Cardiac fibroblast (primary cell): ENCODE data around the gene ZNRF1.

Source experiments
- DNase-seq, 2 donors: peaks; one replicate each; pipeline versions ENCODE4 v3.0.0 to v3.0.0-alpha.2; 2010; ENCODE audit warnings: low read depth in 2 of 2
- H3K4me3 ChIP-seq, 2 donors: replicated peaks in 1 of 2; 1 replicate in 1 of 2; 2 replicates in 1 of 2; pipeline ENCODE4 v1.5.1; 2011; ENCODE audit warnings: low read depth in 2 of 2, low read length in 2 of 2, mild to moderate bottlenecking in 2 of 2, moderate library complexity in 1 of 2
- TF ChIP-seq, protein P1 (sequence below): IDR thresholded peaks from one replicate; pipeline ENCODE4 v1.5.1; 2011; ENCODE audit warnings: low read depth, mild to moderate bottlenecking, low read length, inconsistent platforms

ZNRF1 gene

DNA sequence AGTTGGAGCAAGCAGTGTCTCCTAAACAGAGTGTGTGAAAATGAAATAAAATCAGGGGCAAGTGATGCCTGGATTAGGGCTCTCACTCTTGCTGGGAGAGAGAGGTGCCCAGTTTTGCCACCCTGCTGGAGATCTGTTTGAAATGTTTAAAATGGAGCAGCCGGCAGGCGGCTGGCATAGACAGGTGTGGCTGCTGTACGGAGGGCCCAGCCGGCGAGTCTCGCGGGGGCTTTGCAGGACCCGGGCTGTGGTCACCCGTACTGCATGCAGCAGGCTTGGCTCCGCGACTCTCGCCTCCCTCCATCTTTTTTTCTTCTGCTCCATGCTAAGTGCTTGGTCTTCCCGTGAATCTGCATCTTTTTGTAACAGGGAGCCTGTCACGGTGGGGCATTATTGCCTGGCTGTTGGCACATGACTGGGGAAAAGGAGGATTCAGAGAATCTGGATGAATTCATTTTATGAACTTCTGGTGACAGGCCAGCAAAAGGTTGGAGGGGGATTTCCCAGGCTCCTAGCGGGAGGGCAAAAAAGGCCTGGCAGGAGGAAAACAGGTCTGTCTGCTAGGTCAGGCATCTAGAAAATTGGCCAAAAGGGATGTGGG, 1.8 kb downstream of the ZNRF1 start:
- H3K4me3 ChIP-seq, result peak overlapping the region; percentile 71 to 73
- DNase-seq, result peak; percentile 22 to 46
- TF ChIP-seq, protein P1, sequence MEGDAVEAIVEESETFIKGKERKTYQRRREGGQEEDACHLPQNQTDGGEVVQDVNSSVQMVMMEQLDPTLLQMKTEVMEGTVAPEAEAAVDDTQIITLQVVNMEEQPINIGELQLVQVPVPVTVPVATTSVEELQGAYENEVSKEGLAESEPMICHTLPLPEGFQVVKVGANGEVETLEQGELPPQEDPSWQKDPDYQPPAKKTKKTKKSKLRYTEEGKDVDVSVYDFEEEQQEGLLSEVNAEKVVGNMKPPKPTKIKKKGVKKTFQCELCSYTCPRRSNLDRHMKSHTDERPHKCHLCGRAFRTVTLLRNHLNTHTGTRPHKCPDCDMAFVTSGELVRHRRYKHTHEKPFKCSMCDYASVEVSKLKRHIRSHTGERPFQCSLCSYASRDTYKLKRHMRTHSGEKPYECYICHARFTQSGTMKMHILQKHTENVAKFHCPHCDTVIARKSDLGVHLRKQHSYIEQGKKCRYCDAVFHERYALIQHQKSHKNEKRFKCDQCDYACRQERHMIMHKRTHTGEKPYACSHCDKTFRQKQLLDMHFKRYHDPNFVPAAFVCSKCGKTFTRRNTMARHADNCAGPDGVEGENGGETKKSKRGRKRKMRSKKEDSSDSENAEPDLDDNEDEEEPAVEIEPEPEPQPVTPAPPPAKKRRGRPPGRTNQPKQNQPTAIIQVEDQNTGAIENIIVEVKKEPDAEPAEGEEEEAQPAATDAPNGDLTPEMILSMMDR, result no peak

DNA sequence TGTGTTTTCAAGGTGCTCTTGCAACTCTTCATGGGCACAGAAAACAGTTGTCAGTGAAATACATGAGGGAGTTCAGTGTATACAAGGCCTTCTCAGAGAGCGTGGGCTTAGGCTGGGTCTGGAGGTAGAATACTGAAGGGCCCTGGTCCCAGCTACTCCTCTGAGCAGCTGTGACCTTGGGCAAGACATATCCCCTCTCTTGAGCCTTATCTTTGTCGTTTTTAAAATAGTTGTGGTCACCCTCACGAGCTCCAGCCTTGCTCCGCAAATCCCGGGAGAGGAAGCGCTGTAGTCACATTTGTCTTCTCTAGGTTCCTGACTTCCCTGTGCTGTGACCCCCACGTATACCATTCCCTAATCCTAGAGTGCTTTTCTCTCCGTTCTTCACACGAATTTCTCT, 3.6 kb downstream of the ZNRF1 start:
- DNase-seq, result no peak

DNA sequence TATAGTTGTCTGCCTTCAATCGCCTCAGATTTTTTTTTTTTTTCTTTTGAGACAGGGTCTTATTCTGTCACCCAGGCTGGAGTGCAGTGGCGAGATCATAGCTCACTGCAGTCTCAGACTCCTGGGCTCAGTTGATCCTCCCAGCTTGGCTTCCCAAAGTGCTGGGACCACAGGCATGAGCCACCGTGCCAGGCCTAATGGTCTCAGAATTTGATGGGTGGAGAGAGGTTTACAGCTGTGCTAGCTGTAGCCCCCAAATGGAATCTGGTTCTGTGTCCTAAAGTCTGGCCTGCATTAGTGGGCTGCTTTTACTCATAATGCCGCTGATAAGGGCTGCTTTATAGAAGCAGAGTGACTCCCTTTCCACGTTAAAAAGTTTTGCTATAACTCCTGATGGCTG, 5.1 kb downstream of the ZNRF1 start:
- TF ChIP-seq, protein P1, result no peak
- H3K4me3 ChIP-seq, result no peak overlapping the region
- no peak for DNase-seq

More for the DNA sequence above, 3.6 kb downstream of the ZNRF1 start:
- TF ChIP-seq, protein P1, result no peak
- no peak overlapping the region for H3K4me3 ChIP-seq

DNA sequence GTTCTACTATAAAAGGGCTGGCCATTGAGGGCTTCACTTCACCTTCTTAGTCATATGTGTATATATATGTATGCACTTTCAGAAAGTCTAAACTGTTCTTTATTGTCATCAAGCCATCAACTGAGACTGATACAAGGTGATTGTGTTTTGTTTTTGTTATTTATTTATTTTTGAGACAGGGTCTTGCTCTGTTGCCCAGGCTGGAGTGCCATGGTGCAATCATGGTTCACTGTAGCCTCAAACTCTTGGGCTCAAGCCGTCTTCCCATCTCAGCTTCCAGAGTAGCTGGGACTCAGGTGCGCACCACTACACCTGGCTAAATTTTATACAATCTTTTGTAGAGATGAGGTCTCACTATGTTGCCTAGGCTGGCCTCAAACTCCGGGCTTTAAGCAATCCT, 5.6 kb downstream of the ZNRF1 start:
- TF ChIP-seq, protein P1, result no peak
- DNase-seq, result no peak
- no peak overlapping the region for H3K4me3 ChIP-seq

DNA sequence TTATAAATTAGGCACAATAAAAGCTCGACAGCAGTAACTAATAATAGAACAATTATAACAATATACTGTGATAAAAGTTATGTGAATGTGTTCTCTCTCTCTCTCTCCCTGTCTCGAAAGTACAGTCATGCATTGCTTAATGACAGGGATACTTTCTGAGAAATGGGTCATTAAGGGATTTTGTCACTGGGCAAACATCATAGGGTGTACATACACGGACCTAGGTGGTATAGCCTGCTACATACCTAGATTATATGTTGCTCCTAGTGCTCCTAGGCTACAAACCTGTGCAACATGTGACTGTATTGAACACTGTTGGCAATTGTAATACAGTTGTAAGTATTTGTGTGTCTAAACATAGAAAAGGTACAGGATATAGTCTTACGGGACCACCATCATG, 6.9 kb downstream of the ZNRF1 start:
- TF ChIP-seq, protein P1, result no peak
- no peak for DNase-seq
- H3K4me3 ChIP-seq, result no peak overlapping the region

DNA sequence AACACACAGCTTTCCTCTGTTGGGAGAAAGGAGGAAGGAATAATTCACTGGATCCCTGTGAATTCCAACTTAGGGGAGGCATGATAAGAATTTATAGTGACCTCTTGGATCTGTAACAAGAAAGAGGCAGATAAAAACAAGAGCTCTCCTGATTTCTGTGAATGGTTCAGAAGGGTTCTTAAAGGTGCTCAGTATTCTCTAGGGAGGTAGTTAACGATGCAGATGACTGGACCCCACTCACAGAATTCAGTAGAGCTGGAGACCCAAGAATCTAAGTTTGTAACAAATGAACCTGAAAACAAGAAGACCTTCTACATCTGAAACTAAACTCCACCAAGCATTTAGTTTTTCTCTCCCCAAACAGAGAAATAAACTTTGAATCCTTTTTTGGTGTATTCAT, 8.6 kb downstream of the ZNRF1 start:
- no peak overlapping the region for H3K4me3 ChIP-seq
- TF ChIP-seq, protein P1, result no peak
- DNase-seq, result no peak

DNA sequence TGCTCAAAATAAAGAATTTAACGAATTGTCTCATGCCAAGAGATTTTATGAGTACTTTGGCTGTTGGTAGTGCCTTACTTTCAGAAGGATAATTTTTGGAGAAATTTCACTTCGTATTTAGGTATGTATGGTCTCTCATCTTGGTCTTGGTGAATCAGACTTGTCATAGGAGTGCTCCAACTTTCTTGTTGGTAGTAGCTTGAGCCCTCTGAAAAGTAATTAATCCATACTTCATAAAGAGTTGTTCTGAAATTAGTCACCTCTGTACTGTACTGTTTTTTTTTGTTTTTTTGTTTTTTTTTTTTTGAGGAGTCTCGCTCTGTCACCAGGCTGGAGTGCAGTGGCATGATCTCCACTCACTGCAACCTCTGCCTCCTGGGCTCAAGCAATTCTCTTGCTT, 11.6 kb downstream of the ZNRF1 start:
- H3K4me3 ChIP-seq, result no peak overlapping the region
- DNase-seq, result no peak
- TF ChIP-seq, protein P1, result no peak
